CD4-positive, CD25-positive, alpha-beta regulatory T cell (primary cell): ENCODE measurements around the gene SGCD. TPM values are rescaled to one million over a fixed set of nuclear protein-coding genes. Genes with fewer than 3 reads are reported as not detected.

Experiments
- ATAC-seq, 2 donors: fragments of 150-1000 bp; cut with Tn5 transposase; one replicate each; pipeline ENCODE4 v1.10.0; 2021; ENCODE audit warnings: low read depth in 2 of 2, moderate number of reproducible peaks in 2 of 2, moderate library complexity in 1 of 2
- DNase-seq, 3 donors: peaks; one replicate each; pipeline versions ENCODE4 v3.0.0 to v3.0.0-alpha.2; 2012 to 2022; ENCODE audit warnings: mixed read lengths in 1 of 3
- H3K27ac ChIP-seq: one replicate; pipeline ENCODE4 v1.7.0; 2013; ENCODE audit warnings: mild to moderate bottlenecking, low read length; ENCODE audit not compliant: insufficient read depth, poor library complexity, severe bottlenecking
- H3K27me3 ChIP-seq: one replicate; pipeline ENCODE4 v1.7.0; 2013; ENCODE audit warnings: low read length; ENCODE audit not compliant: control insufficient read depth, insufficient read depth
- H3K36me3 ChIP-seq: one replicate; pipeline ENCODE4 v1.7.0; 2013; ENCODE audit warnings: mild to moderate bottlenecking, low read length, moderate library complexity; ENCODE audit not compliant: control insufficient read depth, insufficient read depth
- H3K4me1 ChIP-seq: 2 replicates; pipeline ENCODE4 v1.7.0; 2013; ENCODE audit warnings: mild to moderate bottlenecking, low read length; ENCODE audit not compliant: insufficient read depth, control insufficient read depth, poor library complexity, severe bottlenecking
- H3K4me3 ChIP-seq: one replicate; pipeline ENCODE4 v1.7.0; 2013; ENCODE audit warnings: low read depth, mild to moderate bottlenecking, low read length, moderate library complexity
- H3K9me3 ChIP-seq, 2 experiments: 1 replicate in 1 of 2; 2 replicates in 1 of 2; pipeline ENCODE4 v1.7.0; 2013; ENCODE audit warnings: low read length in 2 of 2, mild to moderate bottlenecking in 1 of 2, moderate library complexity in 1 of 2; ENCODE audit not compliant: control insufficient read depth in 2 of 2
- H3K27ac Mint-ChIP-seq, 3 donors: one replicate each; pipeline ENCODE4 v1.8.0; 2020 to 2022; ENCODE audit warnings: mild to moderate bottlenecking in 3 of 3, mixed read lengths in 3 of 3, moderate library complexity in 2 of 3
- H3K27me3 Mint-ChIP-seq: one replicate; pipeline ENCODE4 v1.8.0; 2022; ENCODE audit warnings: mild to moderate bottlenecking, mixed read lengths
- H3K36me3 Mint-ChIP-seq: one replicate; pipeline ENCODE4 v1.8.0; 2020; ENCODE audit warnings: mixed read lengths
- H3K4me1 Mint-ChIP-seq, 4 donors: one replicate each; pipeline ENCODE4 v1.8.0; 2020 to 2022; ENCODE audit warnings: mixed read lengths in 4 of 4, mild to moderate bottlenecking in 1 of 4
- H3K4me3 Mint-ChIP-seq, 4 donors: one replicate each; pipeline ENCODE4 v1.8.0; 2020 to 2022; ENCODE audit warnings: mild to moderate bottlenecking in 4 of 4, mixed read lengths in 4 of 4, moderate library complexity in 3 of 4
- H3K9me3 Mint-ChIP-seq, 7 donors: one replicate each; pipeline ENCODE4 v1.8.0; 2020 to 2022; ENCODE audit warnings: mixed read lengths in 7 of 7, mild to moderate bottlenecking in 3 of 7, moderate library complexity in 2 of 7
- polyA plus RNA-seq, 4 donors: library from polyadenylated mRNA; unstranded; fragments of 300-500 nt; fragmentation: Illumina TruSeq; gene quantifications; one replicate each; pipeline ENCODE4 v1.2.3, GENCODE V29; 2021
- total RNA-seq: library from RNA; stranded (reverse); gene quantifications from one replicate; pipeline ENCODE4 v1.2.3, GENCODE V29; 2022

Gene SGCD
- total and polyA plus RNA-seq, 5 donors from 2014 or later = not detected

GRCh38 chr5:156396063-156396829, 69.3 kb downstream of the SGCD start:
- H3K9me3 ChIP-seq = no peaks in the 10 kb centered on the region
- no peaks in the 10 kb centered on the region for H3K4me1 Mint-ChIP-seq
- no peak overlapping the region for H3K4me3 ChIP-seq
- H3K36me3 ChIP-seq = no peaks in the 10 kb centered on the region
- no peak overlapping the region for H3K27ac Mint-ChIP-seq
- H3K36me3 Mint-ChIP-seq = no peaks in the 10 kb centered on the region
- peaks cover 0 to 1% (median 0%) of the 10 kb centered on the region in 7 donors for H3K9me3 Mint-ChIP-seq
- H3K27me3 Mint-ChIP-seq = no peaks in the 10 kb centered on the region
- no peak for DNase-seq
- no peaks in the 10 kb centered on the region for H3K4me1 ChIP-seq
- peaks cover 2% of the 10 kb centered on the region for H3K27me3 ChIP-seq
- ATAC-seq = no peak
- H3K4me3 Mint-ChIP-seq = no peak overlapping the region
- no peak overlapping the region for H3K27ac ChIP-seq

- Histone ChIP-seq H3K36me3 (no peaks in the 10 kb centered on the region), H3K4me1 (no peaks in the 10 kb centered on the region), H3K4me3 (no peak overlapping the region), H3K27me3 (peaks cover 2% of the 10 kb centered on the region), H3K9me3 (no peaks in the 10 kb centered on the region), H3K27ac (no peak overlapping the region)
- Mint-ChIP-seq H3K4me1 (peaks cover 0 to 3% (median 1%) of the 10 kb centered on the region in 4 donors), H3K27ac (no peak overlapping the region), H3K27me3 (no peaks in the 10 kb centered on the region), H3K9me3 (peaks cover 0 to 1% (median 0%) of the 10 kb centered on the region in 7 donors), H3K36me3 (no peaks in the 10 kb centered on the region), H3K4me3 (no peak overlapping the region)
- DNase-seq (no peak), ATAC-seq (no peak)
Measured at GRCh38 chr5:156396830-156397081, 69.8 kb downstream of the SGCD start.

GRCh38 chr5:156399323-156399722, 72.4 kb downstream of the SGCD start:
- no peaks in the 10 kb centered on the region for H3K36me3 ChIP-seq
- DNase-seq = no peak
- H3K27ac Mint-ChIP-seq = no peak overlapping the region

DNA sequence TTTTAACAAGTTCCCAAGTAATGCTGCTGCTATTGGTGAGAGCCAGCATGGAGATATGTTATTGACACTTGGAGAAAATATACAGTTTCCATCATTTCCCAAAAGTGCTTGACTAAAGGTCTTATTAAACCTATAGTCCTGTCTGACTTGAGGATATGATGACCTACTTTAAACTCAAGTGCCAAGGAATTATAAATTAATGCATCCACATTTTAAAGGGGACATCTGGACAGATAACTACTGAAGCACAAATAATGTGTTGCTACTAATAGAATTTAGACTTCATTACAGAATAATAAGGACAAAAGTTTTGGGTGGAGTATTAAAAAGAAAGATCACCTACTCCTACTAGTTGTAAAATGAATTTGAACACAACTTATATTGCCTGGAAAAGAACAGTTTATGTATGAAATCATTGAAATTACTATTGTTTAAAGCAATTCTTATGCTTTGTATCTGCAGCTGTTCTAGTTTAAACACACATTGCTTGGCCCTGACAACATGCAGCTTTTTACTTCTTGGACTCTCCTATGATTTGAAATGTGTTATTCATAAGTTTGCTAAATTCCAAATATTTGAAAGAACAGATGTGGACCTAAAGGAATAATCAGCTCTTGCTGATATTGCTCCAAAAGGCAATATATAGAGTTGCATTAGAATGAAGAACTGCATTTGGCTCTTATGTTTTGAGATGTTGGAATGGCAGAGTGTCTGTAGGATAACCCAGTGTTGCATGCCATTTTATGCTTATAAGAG, 73.4 kb downstream of the SGCD start:
- Mint-ChIP-seq H3K36me3 (no peaks in the 10 kb centered on the region), H3K27me3 (no peaks in the 10 kb centered on the region), H3K4me1 (peaks cover 6 to 14% (median 8%) of the 10 kb centered on the region in 4 donors), H3K27ac (no peak overlapping the region), H3K9me3 (peaks cover 0 to 1% (median 0%) of the 10 kb centered on the region in 7 donors), H3K4me3 (no peak overlapping the region)
- Histone ChIP-seq H3K9me3 (no peaks in the 10 kb centered on the region), H3K4me1 (no peaks in the 10 kb centered on the region), H3K27me3 (no peaks in the 10 kb centered on the region), H3K36me3 (no peaks in the 10 kb centered on the region), H3K4me3 (no peak overlapping the region), H3K27ac (no peak overlapping the region)
- DNase-seq = no peak
- ATAC-seq = no peak

More at GRCh38 chr5:156399323-156399722, 72.4 kb downstream of the SGCD start:
- no peak overlapping the region for H3K4me3 Mint-ChIP-seq
- Histone ChIP-seq H3K9me3 (no peaks in the 10 kb centered on the region), H3K4me3 (no peak overlapping the region), H3K27ac (no peak overlapping the region), H3K27me3 (no peaks in the 10 kb centered on the region), H3K4me1 (no peaks in the 10 kb centered on the region)
- no peaks in the 10 kb centered on the region for H3K27me3 Mint-ChIP-seq
- H3K9me3 Mint-ChIP-seq = peaks cover 0 to 1% (median 0%) of the 10 kb centered on the region in 7 donors
- no peak for ATAC-seq
- H3K36me3 Mint-ChIP-seq = no peaks in the 10 kb centered on the region
- peaks cover 6 to 14% (median 8%) of the 10 kb centered on the region in 4 donors for H3K4me1 Mint-ChIP-seq

- H3K9me3 ChIP-seq = no peaks in the 10 kb centered on the region
- H3K27ac ChIP-seq = no peak overlapping the region
- DNase-seq (peak in 1 of 3 donors; percentile 1), ATAC-seq (no peak)
- peak overlapping the region; percentile 74 for H3K4me3 ChIP-seq
- H3K27ac Mint-ChIP-seq = peak overlapping the region; percentile 1 to 50 (median 11)
- no peaks in the 10 kb centered on the region for H3K36me3 ChIP-seq
- H3K27me3 Mint-ChIP-seq = no peaks in the 10 kb centered on the region
- peak overlapping the region; percentile 46 to 87 (median 69) for H3K4me3 Mint-ChIP-seq
- no peaks in the 10 kb centered on the region for H3K27me3 ChIP-seq
- no peaks in the 10 kb centered on the region for H3K4me1 ChIP-seq
- H3K4me1 Mint-ChIP-seq = peaks cover 6 to 14% (median 8%) of the 10 kb centered on the region in 4 donors
- peaks cover 0 to 1% (median 0%) of the 10 kb centered on the region in 7 donors for H3K9me3 Mint-ChIP-seq
- no peaks in the 10 kb centered on the region for H3K36me3 Mint-ChIP-seq
Measured at GRCh38 chr5:156401804-156402203, 74.8 kb downstream of the SGCD start.

DNA sequence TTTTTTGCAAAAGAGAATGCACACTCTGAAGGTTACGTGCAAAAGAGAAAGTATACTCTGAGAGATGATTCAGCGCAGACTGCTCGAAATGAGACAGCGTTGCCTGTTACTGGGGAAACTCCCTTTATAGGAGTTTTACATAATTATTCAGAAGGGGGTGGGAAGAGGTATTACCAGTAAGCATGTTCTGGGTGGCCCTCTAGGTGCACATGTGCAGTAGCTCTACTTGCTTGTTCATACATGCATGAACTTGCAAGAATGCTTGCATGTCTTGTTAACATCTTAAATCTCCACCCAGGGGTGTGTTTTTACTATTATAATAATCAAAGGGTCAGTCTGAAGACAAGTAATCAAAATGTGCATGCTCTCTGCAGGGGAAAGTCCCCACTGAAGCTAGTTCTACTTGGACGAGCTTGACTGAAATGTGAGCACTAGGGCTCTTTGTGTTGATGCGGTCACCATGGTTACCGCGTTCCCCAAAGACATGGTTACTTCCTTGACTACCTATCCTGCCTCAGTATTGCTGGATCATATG, 75.5 kb downstream of the SGCD start:
- no peaks in the 10 kb centered on the region for H3K36me3 ChIP-seq
- peaks cover 0 to 1% (median 0%) of the 10 kb centered on the region in 7 donors for H3K9me3 Mint-ChIP-seq

GRCh38 chr5:156405988-156406387, 79.0 kb downstream of the SGCD start:
- Histone ChIP-seq H3K4me3 (no peak overlapping the region), H3K27me3 (no peaks in the 10 kb centered on the region), H3K27ac (no peak overlapping the region), H3K36me3 (no peaks in the 10 kb centered on the region), H3K4me1 (no peaks in the 10 kb centered on the region), H3K9me3 (no peaks in the 10 kb centered on the region)
- DNase-seq = no peak
- H3K9me3 Mint-ChIP-seq = peaks cover 0 to 2% (median 0%) of the 10 kb centered on the region in 7 donors
- H3K36me3 Mint-ChIP-seq = no peaks in the 10 kb centered on the region
- H3K4me3 Mint-ChIP-seq = no peak overlapping the region
- H3K4me1 Mint-ChIP-seq = peaks cover 6 to 14% (median 8%) of the 10 kb centered on the region in 4 donors
- no peak for ATAC-seq
- no peak overlapping the region for H3K27ac Mint-ChIP-seq
- peaks cover 10% of the 10 kb centered on the region for H3K27me3 Mint-ChIP-seq

More for the DNA sequence above, 75.5 kb downstream of the SGCD start:
- Mint-ChIP-seq H3K27me3 (no peaks in the 10 kb centered on the region), H3K27ac (peak overlapping the region in 2 of 3 donors; percentile 1 to 50), H3K36me3 (no peaks in the 10 kb centered on the region), H3K4me3 (peak overlapping the region; percentile 46 to 87 (median 69)), H3K4me1 (peaks cover 6 to 14% (median 8%) of the 10 kb centered on the region in 4 donors)
- DNase-seq (peak; percentile 22 to 69 (median 42)), ATAC-seq (peak; percentile 82 to 85)
- H3K27me3 ChIP-seq = no peaks in the 10 kb centered on the region
- peak overlapping the region; percentile 74 for H3K4me3 ChIP-seq
- no peak overlapping the region for H3K27ac ChIP-seq
- H3K9me3 ChIP-seq = no peaks in the 10 kb centered on the region
- H3K4me1 ChIP-seq = no peaks in the 10 kb centered on the region
